H1 (cell line): Measurements from ENCODE around the gene TIMM22. TPM values are rescaled to one million over a fixed set of nuclear protein-coding genes. Genes with fewer than 3 reads are reported as not detected.

Experiments
- CTCF ChIA-PET: fragments of 300-600 bp; sonication (Branson Sonifier 250); formaldehyde crosslinking; loops from one replicate; lab custom pipeline; 2021; ENCODE audit not compliant: partially characterized antibody; lab: Charles Lee
- POLR2A ChIA-PET: fragments of 300-600 bp; sonication (Branson Sonifier 250); formaldehyde crosslinking; loops from one replicate; lab custom pipeline; 2021; ENCODE audit warnings: inconsistent platforms; ENCODE audit not compliant: partially characterized antibody; lab: Charles Lee
- DNase-seq, 2 experiments: peaks; one replicate each; pipeline versions ENCODE4 v3.0.0 to v3.0.0-alpha.2; 2010 to 2022; ENCODE audit warnings: low spot score in 2 of 2, low read depth in 1 of 2, mixed read lengths in 1 of 2
- FAIRE-seq: peaks from 2 replicates; lab custom pipeline; 2011; peaks lifted over from hg19 to GRCh38; lab: Jason Lieb, UNC
- H2AFZ ChIP-seq: 2 replicates; pipeline ENCODE4 v1.8.1; 2012; ENCODE audit warnings: low read length, inconsistent platforms
- H2AK5ac ChIP-seq: 2 replicates; pipeline ENCODE4 v1.6.1; 2013; ENCODE audit warnings: low read depth, low read length
- H2BK120ac ChIP-seq: replicated peaks from 2 replicates; pipeline ENCODE3; 2013; ENCODE audit warnings: low read depth, low read length, inconsistent platforms
- H2BK12ac ChIP-seq: 2 replicates; pipeline ENCODE4 v1.6.1; 2013; ENCODE audit warnings: low read depth, low read length
- H2BK15ac ChIP-seq: 2 replicates; pipeline ENCODE4 v1.6.1; 2013; ENCODE audit warnings: low read length
- H2BK20ac ChIP-seq: 2 replicates; pipeline ENCODE4 v1.6.1; 2013; ENCODE audit warnings: low read length
- H2BK5ac ChIP-seq: 2 replicates; pipeline ENCODE4 v1.6.1; 2013; ENCODE audit warnings: low read depth, low read length
- H3K14ac ChIP-seq: 2 replicates; pipeline ENCODE4 v1.6.1; 2013; ENCODE audit warnings: inconsistent platforms; ENCODE audit not compliant: insufficient read length
- H3K18ac ChIP-seq: 2 replicates; pipeline ENCODE4 v1.6.1; 2013; ENCODE audit warnings: low read length; ENCODE audit errors: extremely low read depth
- H3K23ac ChIP-seq: 2 replicates; pipeline ENCODE4 v1.6.1; 2013; ENCODE audit warnings: inconsistent platforms; ENCODE audit not compliant: insufficient read length
- H3K23me2 ChIP-seq: 2 replicates; pipeline ENCODE4 v1.6.1; 2013; ENCODE audit warnings: low read depth, low read length
- H3K27ac ChIP-seq: 2 replicates; pipeline ENCODE4 v1.6.1; 2011; ENCODE audit warnings: low read depth, low read length, inconsistent platforms
- H3K27me3 ChIP-seq, 4 experiments: replicated peaks in 1 of 4; 1 replicate in 1 of 4; 2 replicates in 3 of 4; pipeline versions ENCODE4 v1.6.1 to v1.8.1; 2011 to 2013; ENCODE audit warnings: low read length in 3 of 4, mild to moderate bottlenecking in 3 of 4, inconsistent platforms in 2 of 4, mixed read lengths in 2 of 4, moderate library complexity in 1 of 4; ENCODE audit not compliant: control insufficient read depth in 3 of 4, insufficient read depth in 3 of 4; ENCODE audit errors: extremely low read depth in 1 of 4
- H3K36me3 ChIP-seq, 4 experiments: 2 replicates each; pipeline versions ENCODE4 v1.6.1 to v1.8.1; 2011 to 2013; ENCODE audit warnings: mild to moderate bottlenecking in 4 of 4, low read length in 3 of 4, moderate library complexity in 2 of 4, control low read depth in 1 of 4, inconsistent platforms in 1 of 4; ENCODE audit not compliant: insufficient read depth in 4 of 4, control insufficient read depth in 2 of 4
- H3K4ac ChIP-seq: replicated peaks from 2 replicates; pipeline ENCODE3; 2013; ENCODE audit warnings: low read length, low read depth, mixed read lengths, inconsistent platforms; ENCODE audit not compliant: insufficient read length
- H3K4me1 ChIP-seq, 4 experiments: replicated peaks in 1 of 4; 1 replicate in 1 of 4; 2 replicates in 3 of 4; pipeline versions ENCODE4 v1.6.1 to v1.8.1; 2011 to 2013; ENCODE audit warnings: low read length in 3 of 4, inconsistent platforms in 2 of 4, mixed read lengths in 1 of 4; ENCODE audit not compliant: insufficient read depth in 4 of 4, control insufficient read depth in 3 of 4
- H3K4me2 ChIP-seq, 2 experiments: 2 replicates each; pipeline versions ENCODE4 v1.6.1 to v1.8.1; 2011 to 2013; ENCODE audit warnings: low read depth in 2 of 2, low read length in 2 of 2, control low read depth in 1 of 2, inconsistent platforms in 1 of 2, mild to moderate bottlenecking in 1 of 2; ENCODE audit not compliant: insufficient read depth in 1 of 2
- H3K4me3 ChIP-seq, 4 experiments: fragments of 200-600, 300-600 bp in 1 of 4; sonication (generic), shearing (Covaris generic), sonication (Bioruptor Twin) in 1 of 4; 2 replicates each; pipeline versions ENCODE4 v1.5.1 to v1.8.1; 2011 to 2016; ENCODE audit warnings: low read length in 4 of 4, low read depth in 3 of 4, control low read depth in 2 of 4, inconsistent platforms in 2 of 4, mild to moderate bottlenecking in 2 of 4, mixed read lengths in 1 of 4, moderate library complexity in 1 of 4; ENCODE audit not compliant: insufficient read depth in 2 of 4; ENCODE audit errors: extremely low read depth in 1 of 4
- H3K56ac ChIP-seq: replicated peaks from 2 replicates; pipeline ENCODE3; 2013; ENCODE audit warnings: low read depth, mild to moderate bottlenecking, mixed read lengths, low read length, inconsistent platforms; ENCODE audit not compliant: insufficient read length
- H3K79me1 ChIP-seq: 2 replicates; pipeline ENCODE4 v1.6.1; 2013; ENCODE audit warnings: low read depth, low read length, control low read depth
- H3K79me2 ChIP-seq, 2 experiments: 2 replicates each; pipeline versions ENCODE4 v1.6.1 to v1.8.1; 2012 to 2013; ENCODE audit warnings: low read length in 2 of 2, mild to moderate bottlenecking in 2 of 2, inconsistent platforms in 1 of 2; ENCODE audit not compliant: insufficient read depth in 2 of 2, control insufficient read depth in 1 of 2
- H3K9ac ChIP-seq, 4 experiments: replicated peaks in 1 of 4; 1 replicate in 1 of 4; 2 replicates in 3 of 4; pipeline versions ENCODE4 v1.6.1 to v1.8.1; 2011 to 2013; ENCODE audit warnings: low read depth in 3 of 4, low read length in 3 of 4, control low read depth in 2 of 4, mild to moderate bottlenecking in 2 of 4, moderate library complexity in 2 of 4, inconsistent platforms in 1 of 4; ENCODE audit errors: extremely low read depth in 1 of 4
- H3K9me3 ChIP-seq, 2 experiments: 2 replicates each; pipeline versions ENCODE4 v1.6.1 to v1.8.1; 2012 to 2013; ENCODE audit warnings: mild to moderate bottlenecking in 2 of 2, moderate library complexity in 2 of 2, control low read depth in 1 of 2, inconsistent platforms in 1 of 2, low read depth in 1 of 2, low read length in 1 of 2, mixed read lengths in 1 of 2; ENCODE audit not compliant: insufficient read depth in 2 of 2
- H4K20me1 ChIP-seq, 2 experiments: replicated peaks in 1 of 2; 2 replicates each; pipeline versions ENCODE3 to v1.8.1; 2011 to 2013; ENCODE audit warnings: inconsistent platforms in 2 of 2, low read length in 2 of 2, mild to moderate bottlenecking in 1 of 2; ENCODE audit not compliant: insufficient read depth in 2 of 2, control insufficient read depth in 1 of 2
- H4K5ac ChIP-seq: 2 replicates; pipeline ENCODE4 v1.6.1; 2013; ENCODE audit warnings: low read length, low read depth, mixed read lengths, inconsistent platforms; ENCODE audit not compliant: insufficient read length
- H4K8ac ChIP-seq: 2 replicates; pipeline ENCODE4 v1.8.0; 2013; ENCODE audit warnings: mild to moderate bottlenecking, moderate library complexity, low read length, inconsistent platforms; ENCODE audit not compliant: insufficient read depth; ENCODE audit errors: extremely low read depth
- H4K91ac ChIP-seq: replicated peaks from 2 replicates; pipeline ENCODE3; 2013; ENCODE audit warnings: low read length, mixed read lengths, inconsistent platforms; ENCODE audit not compliant: insufficient read length
- CHD2 ChIP-seq: IDR thresholded peaks from 2 replicates; pipeline ENCODE4 v1.6.1; 2012; ENCODE audit warnings: low read length, improper control_type of control experiment
- CTBP2 ChIP-seq: IDR thresholded peaks from 2 replicates; pipeline ENCODE4 v1.7.0; 2011; ENCODE audit warnings: borderline replicate concordance, mild to moderate bottlenecking, moderate library complexity, mixed read lengths, low read length; ENCODE audit not compliant: insufficient read depth, insufficient read length
- EP300 ChIP-seq, 2 experiments: IDR thresholded peaks; 1 replicate in 1 of 2; 2 replicates in 1 of 2; pipeline ENCODE4 v1.6.1; 2011 to 2012; ENCODE audit warnings: low read depth in 2 of 2, low read length in 2 of 2, mild to moderate bottlenecking in 2 of 2, borderline replicate concordance in 1 of 2, inconsistent platforms in 1 of 2, moderate library complexity in 1 of 2
- HDAC6 ChIP-seq: IDR thresholded peaks from one replicate; pipeline ENCODE4 v1.7.1; 2012; ENCODE audit warnings: low read depth, mild to moderate bottlenecking, inconsistent platforms, low read length, moderate library complexity
- JUN ChIP-seq: IDR thresholded peaks from 2 replicates; pipeline ENCODE4 v1.6.1; 2011; ENCODE audit warnings: low read depth, mild to moderate bottlenecking, improper control_type of control experiment, low read length
- JUND ChIP-seq: IDR thresholded peaks from 2 replicates; pipeline ENCODE4 v1.6.1; 2011; ENCODE audit warnings: mild to moderate bottlenecking, improper control_type of control experiment, low read length
- KDM4A ChIP-seq: IDR thresholded peaks from one replicate; pipeline ENCODE4 v1.7.1; 2012; ENCODE audit warnings: low read depth, mild to moderate bottlenecking, moderate library complexity, low read length, inconsistent platforms; ENCODE audit not compliant: severe bottlenecking
- MAX ChIP-seq: IDR thresholded peaks from 2 replicates; pipeline ENCODE4 v1.6.1; 2012; ENCODE audit warnings: inconsistent platforms
- PHF8 ChIP-seq: fragments of 200-600 bp; sonication (generic); conservative IDR thresholded peaks from 2 replicates; pipeline ENCODE4 v1.7.1; 2012; ENCODE audit warnings: low read depth, mild to moderate bottlenecking, inconsistent platforms, low read length, moderate library complexity
- SIRT6 ChIP-seq: IDR thresholded peaks from one replicate; pipeline ENCODE4 v1.7.1; 2012; ENCODE audit warnings: low read length, inconsistent platforms
- SIX5 ChIP-seq: IDR thresholded peaks from 2 replicates; pipeline ENCODE4 v1.6.1; 2011; ENCODE audit warnings: mild to moderate bottlenecking, low read depth, low read length
- SP1 ChIP-seq: IDR thresholded peaks from 2 replicates; pipeline ENCODE4 v1.6.1; 2011; ENCODE audit warnings: low read depth, low read length
- SP2 ChIP-seq: IDR thresholded peaks from 2 replicates; pipeline ENCODE4 v1.6.1; 2012; ENCODE audit warnings: mild to moderate bottlenecking, low read length, inconsistent platforms
- SRF ChIP-seq: IDR thresholded peaks from 2 replicates; pipeline ENCODE4 v1.6.1; 2011; ENCODE audit warnings: mild to moderate bottlenecking, low read depth, low read length, moderate library complexity
- TBP ChIP-seq: IDR thresholded peaks from 2 replicates; pipeline ENCODE4 v1.6.1; 2011; ENCODE audit warnings: low read depth, low read length, improper control_type of control experiment
- TCF12 ChIP-seq: IDR thresholded peaks from 2 replicates; pipeline ENCODE4 v1.6.1; 2011; ENCODE audit warnings: low read depth, mild to moderate bottlenecking, low read length
- WGBS, 2 experiments: shearing (Covaris generic) in 1 of 2; methylation state at CpG; one replicate each; pipeline versions ENCODE4 v1.1.6 to v1.1.7; 2013 to 2015; ENCODE audit warnings: low lambda C conversion rate in 2 of 2, mixed read lengths in 2 of 2, inconsistent platforms in 1 of 2, low coverage in 1 of 2, missing lambda C conversion rate in 1 of 2; ENCODE audit not compliant: insufficient replicate concordance in 2 of 2, insufficient coverage in 1 of 2, insufficient read length in 1 of 2; ENCODE audit errors: extremely low coverage in 1 of 2, missing lambda C conversion rate in 1 of 2; 5-methylcytosine and 5-hydroxymethylcytosine counted together
- polyA plus RNA-seq, 7 experiments: library from polyadenylated mRNA; depleted of rRNA in 3 of 7; stranded (reverse) in 5 of 7; unstranded in 2 of 7; fragments of >200 nt in 5 of 7; fragments of 200-250 nt in 2 of 7; gene quantifications; 1 replicate in 5 of 7; 2 replicates in 1 of 7; 4 replicates in 1 of 7; pipeline versions ENCODE4 v1.2.1 to v1.2.3, GENCODE V29; 2011 to 2013; ENCODE audit warnings: missing spikeins in 2 of 7, mixed read lengths in 2 of 7
- total RNA-seq: library from RNA; stranded (reverse); fragmentation: NEBNext Ultra II Directional; extraction: Animal tissue kit (Norgen Biotek cat#: 25700); gene quantifications from 2 replicates; pipeline ENCODE4 v1.2.1, GENCODE V29; 2021

Gene TIMM22
- total and polyA plus RNA-seq, 2 of the 8 experiments (the other 6 are each of a cell fraction or from before 2014, with no cell fraction given): 13.8 to 17.4 TPM

GRCh38 chr17:1024076-1024475 lies 27.1 kb downstream of the TIMM22 start:
- Histone ChIP-seq H2BK5ac (peak overlapping the region; percentile 75; the same call in 1 of the 2 replicates), H3K36me3 (no peaks in the 10 kb centered on the region), H3K27ac (no peak overlapping the region), H2BK12ac (no peak overlapping the region), H3K79me1 (no peaks in the 10 kb centered on the region), H4K91ac (no peak overlapping the region), H3K23ac (no peak overlapping the region), H4K5ac (no peak overlapping the region), H4K20me1 (no peaks in the 10 kb centered on the region), H3K4me3 (no peak overlapping the region), H2BK15ac (no peak overlapping the region), H2AFZ (no peak overlapping the region), H3K9me3 (no peaks in the 10 kb centered on the region), H3K4me1 (no peaks in the 10 kb centered on the region), H3K56ac (no peak overlapping the region), H3K4me2 (no peak overlapping the region), H3K27me3 (no peaks in the 10 kb centered on the region), H2AK5ac (0 out of 2 replicates have a peak overlapping the region, but pooled peaks have one; percentile 75), H3K4ac (no peak overlapping the region), H2BK120ac (no peak overlapping the region), H3K79me2 (no peaks in the 10 kb centered on the region), H3K18ac (no peak overlapping the region), H4K8ac (peak overlapping the region; percentile 11), H3K23me2 (no peaks in the 10 kb centered on the region), H3K14ac (no peak overlapping the region), H2BK20ac (no peak overlapping the region), H3K9ac (no peak overlapping the region)
- CTCF ChIA-PET: interaction anchor here (2.6 kb wide), 1 partner anchor 32 kb away, joined by 14 read pairs; no protein-coding TSS in a partner anchor
- WGBS, 2 experiments: 90% methylated on average over 24 of the region's 27 CpGs; no CpG with 5 or more reads in 1 of the 2 experiments
- FAIRE-seq (no peak), DNase-seq (no peak)
- POLR2A ChIA-PET: no interaction called here
- TF ChIP-seq TCF12 (no peak), SIX5 (no peak), SP2 (no peak), SIRT6 (no peak), SRF (no peak), MAX (no peak), CTBP2 (no peak), KDM4A (no peak), HDAC6 (no peak), JUND (no peak), TBP (no peak), PHF8 (no peak), SP1 (no peak), EP300 (IDR thresholded peaks at IDR 0.05; ENCODE audit: borderline replicate concordance in 1 of 2, low read depth in 2 of 2, low read length in 2 of 2) (no peak), JUN (no peak), CHD2 (no peak)
